Trophoblast cell (in vitro differentiated cells and primary cell): ENCODE measurements around the gene CDKL5.

Experiments used
- DNase-seq, 2 donors: peaks; one replicate each; pipeline ENCODE4 v3.0.0-alpha.2; 2016
- H2AFZ ChIP-seq: 2 replicates; pipeline ENCODE4 v1.6.1; 2013; ENCODE audit warnings: low read length, moderate library complexity, mild to moderate bottlenecking; ENCODE audit not compliant: insufficient read depth, poor library complexity
- H2AK5ac ChIP-seq: 2 replicates; pipeline ENCODE4 v1.6.1; 2013; ENCODE audit warnings: mild to moderate bottlenecking, low read length
- H2BK120ac ChIP-seq: 2 replicates; pipeline ENCODE4 v1.6.1; 2013; ENCODE audit warnings: low read length, mild to moderate bottlenecking, moderate library complexity; ENCODE audit not compliant: insufficient read depth, poor library complexity
- H2BK12ac ChIP-seq: 2 replicates; pipeline ENCODE4 v1.6.1; 2013; ENCODE audit warnings: mild to moderate bottlenecking, low read length, moderate library complexity
- H2BK5ac ChIP-seq: 2 replicates; pipeline ENCODE4 v1.6.1; 2013; ENCODE audit warnings: low read length, low read depth, moderate library complexity, mild to moderate bottlenecking; ENCODE audit not compliant: poor library complexity
- H3K14ac ChIP-seq: 2 replicates; pipeline ENCODE4 v1.6.1; 2013; ENCODE audit warnings: mild to moderate bottlenecking, low read length
- H3K18ac ChIP-seq: 2 replicates; pipeline ENCODE4 v1.6.1; 2013; ENCODE audit warnings: mild to moderate bottlenecking, low read length
- H3K23ac ChIP-seq: 2 replicates; pipeline ENCODE4 v1.6.1; 2013; ENCODE audit warnings: low read length
- H3K27ac ChIP-seq: 2 replicates; pipeline ENCODE4 v1.5.1; 2013; ENCODE audit warnings: low read depth, mild to moderate bottlenecking, inconsistent platforms, low read length, moderate library complexity
- H3K27me3 ChIP-seq: 2 replicates; pipeline ENCODE4 v1.6.1; 2013; ENCODE audit warnings: inconsistent platforms, mild to moderate bottlenecking, low read length, moderate library complexity; ENCODE audit not compliant: insufficient read depth
- H3K36me3 ChIP-seq, 2 experiments: 1 replicate in 1 of 2; 2 replicates in 1 of 2; pipeline ENCODE4 v1.6.1; 2013; ENCODE audit warnings: low read length in 2 of 2, mild to moderate bottlenecking in 2 of 2, moderate library complexity in 1 of 2; ENCODE audit not compliant: insufficient read depth in 2 of 2, control insufficient read depth in 1 of 2
- H3K4ac ChIP-seq: 2 replicates; pipeline ENCODE4 v1.6.1; 2013; ENCODE audit warnings: low read depth, mild to moderate bottlenecking, low read length, moderate library complexity
- H3K4me1 ChIP-seq, 2 experiments: 1 replicate in 1 of 2; 2 replicates in 1 of 2; pipeline ENCODE4 v1.6.1; 2013; ENCODE audit warnings: low read length in 2 of 2, mild to moderate bottlenecking in 2 of 2, moderate library complexity in 1 of 2; ENCODE audit not compliant: insufficient read depth in 2 of 2, control insufficient read depth in 1 of 2
- H3K4me2 ChIP-seq: 2 replicates; pipeline ENCODE4 v1.6.1; 2013; ENCODE audit warnings: inconsistent platforms, mild to moderate bottlenecking, low read length, moderate library complexity
- H3K4me3 ChIP-seq: 2 replicates; pipeline ENCODE4 v1.5.1; 2013; ENCODE audit warnings: mild to moderate bottlenecking, low read depth, low read length, inconsistent platforms
- H3K79me1 ChIP-seq: one replicate; pipeline ENCODE4 v1.6.1; 2013; ENCODE audit warnings: low read length
- H3K79me2 ChIP-seq: 2 replicates; pipeline ENCODE4 v1.6.1; 2013; ENCODE audit warnings: low read length, mild to moderate bottlenecking; ENCODE audit not compliant: control insufficient read depth, insufficient read depth, poor library complexity
- H3K9ac ChIP-seq: 2 replicates; pipeline ENCODE4 v1.6.1; 2013; ENCODE audit warnings: mild to moderate bottlenecking, low read length
- H3K9me3 ChIP-seq: 2 replicates; pipeline ENCODE4 v1.6.1; 2013; ENCODE audit warnings: low read depth, mild to moderate bottlenecking, control low read depth, inconsistent platforms, low read length; ENCODE audit not compliant: insufficient read depth
- H4K12ac ChIP-seq: 2 replicates; pipeline ENCODE4 v1.6.1; 2013; ENCODE audit warnings: low read depth, mild to moderate bottlenecking, low read length, moderate library complexity
- H4K8ac ChIP-seq: 2 replicates; pipeline ENCODE4 v1.6.1; 2013; ENCODE audit warnings: low read depth, mild to moderate bottlenecking, low read length, moderate library complexity
- H4K91ac ChIP-seq: one replicate; pipeline ENCODE4 v1.6.1; 2013; ENCODE audit warnings: low read depth, mild to moderate bottlenecking, low read length, moderate library complexity
- WGBS: extraction: QIAGEN DNeasy Blood & Tissue Kit; methylation state at CpG from one replicate; pipeline ENCODE4 v1.1.7; 2013; ENCODE audit warnings: missing lambda C conversion rate; ENCODE audit not compliant: insufficient read length, insufficient coverage; ENCODE audit errors: extremely low coverage; 5-methylcytosine and 5-hydroxymethylcytosine counted together

Gene CDKL5

DNA sequence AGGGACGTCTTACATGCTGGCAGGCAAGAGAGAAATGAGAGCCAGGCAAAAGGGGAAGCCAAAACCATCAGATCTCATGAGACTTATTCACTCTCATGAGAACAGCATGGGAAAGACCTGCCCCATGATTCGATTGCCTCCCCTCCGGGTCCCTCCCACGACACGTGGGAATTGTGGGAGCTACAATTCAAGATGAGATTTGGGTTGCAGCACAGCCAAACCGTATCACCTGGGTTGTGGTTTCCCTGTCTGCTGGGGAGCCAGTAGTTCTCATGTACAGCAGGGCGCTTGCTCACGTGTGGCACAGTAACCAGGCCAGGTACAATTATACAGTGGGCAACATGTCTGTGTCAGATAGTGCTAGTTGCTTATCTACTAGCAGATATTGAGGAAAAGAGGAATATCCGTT is 257.6 kb downstream of the CDKL5 start:
- Histone ChIP-seq H3K23ac (no peak overlapping the region), H3K79me2 (no peaks in the 10 kb centered on the region), H2BK12ac (no peak overlapping the region), H3K27ac (no peak overlapping the region), H2BK120ac (no peak overlapping the region), H4K91ac (no peak overlapping the region), H2BK5ac (no peak overlapping the region), H3K79me1 (no peaks in the 10 kb centered on the region), H3K36me3 (no peaks in the 10 kb centered on the region), H3K4me2 (no peak overlapping the region), H2AFZ (no peak overlapping the region), H3K27me3 (no peaks in the 10 kb centered on the region), H3K4me3 (no peak overlapping the region), H3K4me1 (no peaks in the 10 kb centered on the region), H3K14ac (no peak overlapping the region), H3K9ac (no peak overlapping the region), H3K18ac (no peak overlapping the region), H4K8ac (no peak overlapping the region), H3K4ac (no peak overlapping the region), H4K12ac (no peak overlapping the region), H2AK5ac (no peak overlapping the region), H3K9me3 (no peaks in the 10 kb centered on the region)
- DNase-seq = no peak
- no CpG with 5 or more reads among the region's 9 CpGs for WGBS

- H3K27me3 ChIP-seq = no peaks in the 10 kb centered on the region
- no peak overlapping the region for H3K4ac ChIP-seq
- H3K4me1 ChIP-seq = no peaks in the 10 kb centered on the region
- no peak overlapping the region for H4K91ac ChIP-seq
- H3K14ac ChIP-seq = no peak overlapping the region
- no peaks in the 10 kb centered on the region for H3K79me2 ChIP-seq
- no peaks in the 10 kb centered on the region for H3K9me3 ChIP-seq
- H2BK120ac ChIP-seq = no peak overlapping the region
- H3K9ac ChIP-seq = no peak overlapping the region
- H3K36me3 ChIP-seq = no peaks in the 10 kb centered on the region
- no peak for DNase-seq
- no peak overlapping the region for H3K27ac ChIP-seq
- H4K12ac ChIP-seq = no peak overlapping the region
- WGBS = no CpG with 5 or more reads among the region's 7 CpGs
- H2AFZ ChIP-seq = no peak overlapping the region
- H3K4me2 ChIP-seq = no peak overlapping the region
- no peak overlapping the region for H2BK12ac ChIP-seq
- no peak overlapping the region for H2AK5ac ChIP-seq
- H4K8ac ChIP-seq = no peak overlapping the region
- H2BK5ac ChIP-seq = no peak overlapping the region
- H3K4me3 ChIP-seq = no peak overlapping the region
- no peak overlapping the region for H3K23ac ChIP-seq
- H3K79me1 ChIP-seq = no peaks in the 10 kb centered on the region
- no peak overlapping the region for H3K18ac ChIP-seq
Measured at GRCh38 chrX:18687856-18688495, 262.6 kb downstream of the CDKL5 start.

- H3K9ac ChIP-seq = no peak overlapping the region
- peak; percentile 2 to 69 for DNase-seq
- no peak overlapping the region for H3K27ac ChIP-seq
- H3K4me3 ChIP-seq = no peak overlapping the region
- H3K18ac ChIP-seq = no peak overlapping the region
- H3K14ac ChIP-seq = no peak overlapping the region
- no peaks in the 10 kb centered on the region for H3K4me1 ChIP-seq
- no peak overlapping the region for H2BK120ac ChIP-seq
- no peak overlapping the region for H2AK5ac ChIP-seq
- no peak overlapping the region for H3K4me2 ChIP-seq
- H4K8ac ChIP-seq = no peak overlapping the region
- H3K9me3 ChIP-seq = no peaks in the 10 kb centered on the region
- H2BK12ac ChIP-seq = no peak overlapping the region
- H2AFZ ChIP-seq = no peak overlapping the region
- H3K27me3 ChIP-seq = no peaks in the 10 kb centered on the region
- no peaks in the 10 kb centered on the region for H3K79me2 ChIP-seq
- no CpG with 5 or more reads among the region's 1 CpG for WGBS
- no peak overlapping the region for H4K91ac ChIP-seq
- H2BK5ac ChIP-seq = no peak overlapping the region
- H3K4ac ChIP-seq = no peak overlapping the region
- H3K36me3 ChIP-seq = no peaks in the 10 kb centered on the region
- H4K12ac ChIP-seq = no peak overlapping the region
- H3K79me1 ChIP-seq = no peaks in the 10 kb centered on the region
- no peak overlapping the region for H3K23ac ChIP-seq
Measured at GRCh38 chrX:18691431-18691830, 266.0 kb downstream of the CDKL5 start.

GRCh38 chrX:18692541-18692940 is 267.1 kb downstream of the CDKL5 start:
- Histone ChIP-seq H3K4ac (no peak overlapping the region), H3K79me1 (no peaks in the 10 kb centered on the region), H4K91ac (no peak overlapping the region), H2BK5ac (no peak overlapping the region), H3K36me3 (no peaks in the 10 kb centered on the region), H2BK12ac (no peak overlapping the region), H2AK5ac (no peak overlapping the region), H4K12ac (no peak overlapping the region), H2AFZ (no peak overlapping the region), H3K14ac (no peak overlapping the region), H2BK120ac (no peak overlapping the region), H3K27ac (no peak overlapping the region), H4K8ac (no peak overlapping the region), H3K23ac (no peak overlapping the region), H3K9ac (no peak overlapping the region), H3K4me2 (no peak overlapping the region), H3K79me2 (no peaks in the 10 kb centered on the region), H3K18ac (no peak overlapping the region), H3K4me1 (no peaks in the 10 kb centered on the region), H3K27me3 (no peaks in the 10 kb centered on the region), H3K4me3 (no peak overlapping the region), H3K9me3 (no peaks in the 10 kb centered on the region)
- no peak for DNase-seq
- WGBS = no CpG with 5 or more reads among the region's 4 CpGs
